ENCODE results near the gene KATNIP. TPM values are rescaled to one million over a fixed set of nuclear protein-coding genes. Genes with fewer than 3 reads are reported as not detected.

Gene KATNIP
- polyA plus RNA-seq, 1 donor (not counting 4 experiments of a cell fraction or from before 2014, with no cell fraction given) = 19.0 TPM

GRCh38 chr16:27531826-27532800 lies 17.8 kb upstream of the KATNIP start:
- Histone ChIP-seq H3K27ac (ENCODE audit: control insufficient read depth, insufficient read depth, low read length) (no peak overlapping the region), H2AFZ (ENCODE audit: control insufficient read depth, low read length) (no peak overlapping the region), H3K79me2 (ENCODE audit: control insufficient read depth, insufficient read depth, low read length) (no peaks in the 10 kb centered on the region), H3K4me3 (ENCODE audit: control insufficient read depth in 2 of 3, extremely low read depth in 1 of 3, insufficient read depth in 2 of 3, low read depth in 1 of 3, low read length in 3 of 3) (no peak overlapping the region), H3K4me1 (ENCODE audit: control insufficient read depth, extremely low read depth, insufficient read depth, low read length) (no peaks in the 10 kb centered on the region), H3K27me3 (ENCODE audit: control insufficient read depth, extremely low read depth, insufficient read depth, low read length) (no peaks in the 10 kb centered on the region), H3K4me2 (ENCODE audit: control insufficient read depth, extremely low read depth, insufficient read depth, low read depth, low read length) (no peak overlapping the region), H4K20me1 (ENCODE audit: control insufficient read depth, extremely low read depth, insufficient read depth, low read length) (no peaks in the 10 kb centered on the region), H3K9me1 (ENCODE audit: control insufficient read depth, extremely low read depth, insufficient read depth, low read length) (no peaks in the 10 kb centered on the region), H3K36me3 (ENCODE audit: control insufficient read depth in 2 of 2, extremely low read depth in 1 of 2, insufficient read depth in 2 of 2, low read length in 2 of 2) (peaks cover 43 to 45% of the 10 kb centered on the region in 2 experiments), H3K9ac (ENCODE audit: control insufficient read depth, extremely low read depth, insufficient read depth, low read length) (no peak overlapping the region), H3K9me3 (ENCODE audit: control insufficient read depth, low read depth, low read length) (no peaks in the 10 kb centered on the region)
- FAIRE-seq = no peak
- TF ChIP-seq, protein P1, sequence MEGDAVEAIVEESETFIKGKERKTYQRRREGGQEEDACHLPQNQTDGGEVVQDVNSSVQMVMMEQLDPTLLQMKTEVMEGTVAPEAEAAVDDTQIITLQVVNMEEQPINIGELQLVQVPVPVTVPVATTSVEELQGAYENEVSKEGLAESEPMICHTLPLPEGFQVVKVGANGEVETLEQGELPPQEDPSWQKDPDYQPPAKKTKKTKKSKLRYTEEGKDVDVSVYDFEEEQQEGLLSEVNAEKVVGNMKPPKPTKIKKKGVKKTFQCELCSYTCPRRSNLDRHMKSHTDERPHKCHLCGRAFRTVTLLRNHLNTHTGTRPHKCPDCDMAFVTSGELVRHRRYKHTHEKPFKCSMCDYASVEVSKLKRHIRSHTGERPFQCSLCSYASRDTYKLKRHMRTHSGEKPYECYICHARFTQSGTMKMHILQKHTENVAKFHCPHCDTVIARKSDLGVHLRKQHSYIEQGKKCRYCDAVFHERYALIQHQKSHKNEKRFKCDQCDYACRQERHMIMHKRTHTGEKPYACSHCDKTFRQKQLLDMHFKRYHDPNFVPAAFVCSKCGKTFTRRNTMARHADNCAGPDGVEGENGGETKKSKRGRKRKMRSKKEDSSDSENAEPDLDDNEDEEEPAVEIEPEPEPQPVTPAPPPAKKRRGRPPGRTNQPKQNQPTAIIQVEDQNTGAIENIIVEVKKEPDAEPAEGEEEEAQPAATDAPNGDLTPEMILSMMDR (optimal IDR thresholded peaks at IDR 0.05 in 1 of 3, IDR thresholded peaks at IDR 0.05 in 1 of 3, conservative IDR thresholded peaks at IDR 0.05 in 1 of 3; ENCODE audit: extremely low read depth in 1 of 3, insufficient read depth in 2 of 3, low read length in 3 of 3) = no peak
- TF ChIP-seq EZH2 (IDR thresholded peaks at IDR 0.05; ENCODE audit: low read length) = no peak
- no peak for DNase-seq (ENCODE audit: low read depth, low spot score)
- dilution Hi-C loops (cut with MboI; ENCODE audit: extremely low pct_ligation_motif_present, low sequenced_read_pairs) = no loop called here

DNA sequence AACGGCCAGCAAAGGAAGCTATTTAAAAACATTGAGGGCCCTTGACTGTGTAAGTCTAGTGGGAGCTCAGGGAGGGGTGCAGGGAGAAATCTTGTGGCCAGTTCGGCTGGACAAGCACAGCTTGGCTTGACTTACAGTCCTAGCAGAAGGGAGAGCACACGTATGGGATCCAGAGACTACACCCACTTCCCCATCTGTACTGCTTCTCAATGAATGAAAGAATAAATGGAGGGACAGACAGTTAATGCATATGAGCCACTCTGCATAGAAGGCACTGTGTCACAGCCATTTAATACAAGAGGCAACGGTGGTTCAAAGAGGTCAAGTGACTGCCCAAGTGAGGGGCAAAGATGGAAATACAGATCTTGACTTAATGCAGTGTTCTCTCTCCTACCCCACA lies 15.7 kb upstream of the KATNIP start:
- dilution Hi-C loops (cut with MboI; ENCODE audit: extremely low pct_ligation_motif_present, low sequenced_read_pairs) = no loop called here
- Histone ChIP-seq H3K4me2 (ENCODE audit: control insufficient read depth, extremely low read depth, insufficient read depth, low read depth, low read length) (no peak overlapping the region), H2AFZ (ENCODE audit: control insufficient read depth, low read length) (no peak overlapping the region), H3K9me1 (ENCODE audit: control insufficient read depth, extremely low read depth, insufficient read depth, low read length) (no peaks in the 10 kb centered on the region), H3K9ac (ENCODE audit: control insufficient read depth, extremely low read depth, insufficient read depth, low read length) (no peak overlapping the region), H3K36me3 (ENCODE audit: control insufficient read depth in 2 of 2, extremely low read depth in 1 of 2, insufficient read depth in 2 of 2, low read length in 2 of 2) (peaks cover 40 to 45% of the 10 kb centered on the region in 2 experiments), H3K4me1 (ENCODE audit: control insufficient read depth, extremely low read depth, insufficient read depth, low read length) (no peaks in the 10 kb centered on the region), H3K9me3 (ENCODE audit: control insufficient read depth, low read depth, low read length) (no peaks in the 10 kb centered on the region), H3K27ac (ENCODE audit: control insufficient read depth, insufficient read depth, low read length) (no peak overlapping the region), H3K27me3 (ENCODE audit: control insufficient read depth, extremely low read depth, insufficient read depth, low read length) (no peaks in the 10 kb centered on the region), H3K79me2 (ENCODE audit: control insufficient read depth, insufficient read depth, low read length) (no peaks in the 10 kb centered on the region), H4K20me1 (ENCODE audit: control insufficient read depth, extremely low read depth, insufficient read depth, low read length) (no peaks in the 10 kb centered on the region), H3K4me3 (ENCODE audit: control insufficient read depth in 2 of 3, extremely low read depth in 1 of 3, insufficient read depth in 2 of 3, low read depth in 1 of 3, low read length in 3 of 3) (no peak overlapping the region)
- TF ChIP-seq EZH2 (IDR thresholded peaks at IDR 0.05; ENCODE audit: low read length) = no peak
- TF ChIP-seq, protein P1 (optimal IDR thresholded peaks at IDR 0.05 in 1 of 3, IDR thresholded peaks at IDR 0.05 in 1 of 3, conservative IDR thresholded peaks at IDR 0.05 in 1 of 3; ENCODE audit: extremely low read depth in 1 of 3, insufficient read depth in 2 of 3, low read length in 3 of 3) = no peak
- FAIRE-seq (no peak), DNase-seq (ENCODE audit: low read depth, low spot score) (no peak)
